ENCODE measurements around the gene ADAMTS5.

The ADAMTS5 gene

DNA sequence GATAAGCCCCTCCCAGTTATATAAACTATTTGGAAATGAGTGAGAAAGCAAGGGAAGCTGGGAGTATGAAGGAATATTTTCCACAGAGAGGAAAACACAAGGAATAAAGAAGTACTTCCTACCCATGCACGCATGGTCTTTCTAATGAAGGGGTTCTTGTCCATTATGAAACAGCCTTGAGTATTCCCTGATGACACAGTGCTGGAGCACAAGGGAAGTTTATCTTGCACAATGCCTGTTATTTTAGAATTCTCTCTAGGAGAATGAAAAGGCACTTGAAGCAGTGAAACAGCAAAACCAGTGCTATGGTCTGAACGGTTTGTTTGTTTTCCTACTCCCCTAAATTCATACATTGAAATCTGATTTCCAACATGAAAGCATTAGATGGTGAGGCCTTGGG lies 83.1 kb downstream of the ADAMTS5 start:
- DNase-seq = no peak

GRCh38 chr21:26881504-26882228 lies 85.2 kb downstream of the ADAMTS5 start:
- DNase-seq = no peak

DNA sequence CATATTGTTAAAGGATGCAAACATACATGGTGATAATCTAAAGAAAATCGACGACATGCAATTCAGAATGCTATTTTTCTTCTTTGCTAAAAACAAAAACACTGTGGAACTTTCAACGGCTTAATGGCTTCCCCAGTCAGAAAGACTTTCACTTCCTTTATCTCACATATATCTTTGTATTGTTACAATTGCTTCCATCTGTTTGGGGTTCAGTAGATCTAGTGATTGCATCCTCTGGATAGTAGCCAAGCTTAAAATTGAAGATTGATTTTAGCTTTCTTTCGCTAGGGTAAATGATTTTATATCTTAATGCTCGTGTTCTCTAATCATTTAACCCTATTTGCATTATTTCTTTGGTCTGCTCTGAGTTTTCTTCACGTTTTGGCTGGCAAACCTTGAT lies 89.9 kb downstream of the ADAMTS5 start:
- DNase-seq = no peak

DNA sequence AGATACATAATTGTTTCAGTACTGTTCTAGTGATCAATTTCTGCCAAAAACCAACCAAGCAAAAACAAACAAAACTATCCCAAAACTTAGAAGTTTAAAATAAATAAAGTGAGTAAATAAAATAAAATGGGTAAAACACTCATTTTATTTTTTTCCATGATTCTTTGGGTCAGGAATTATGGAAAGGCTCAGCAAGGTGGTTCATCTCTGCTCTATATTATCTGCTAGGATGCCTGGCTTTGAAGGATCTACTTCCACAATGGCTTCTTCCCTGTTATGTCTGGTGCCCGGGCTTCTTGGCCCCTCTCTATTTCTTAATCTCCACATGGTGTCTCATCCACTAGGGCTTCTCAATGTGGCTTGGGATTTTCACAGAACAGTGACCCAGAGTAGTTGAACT lies 92.5 kb downstream of the ADAMTS5 start:
- no peak for DNase-seq

Data from DMS153 (cell line).